H1 (cell line): ENCODE data around the gene GRID2. TPM values are rescaled to one million over a fixed set of nuclear protein-coding genes. Genes with fewer than 3 reads are reported as not detected.

ENCODE experiments used
- ASH2L ChIP-seq: fragments of 200-600, 300-600 bp; sonication (generic); IDR thresholded peaks from one replicate; pipeline ENCODE4 v1.7.1; 2017; ENCODE audit warnings: low read length
- CEBPB ChIP-seq: IDR thresholded peaks from 2 replicates; pipeline ENCODE4 v1.6.1; 2012; ENCODE audit warnings: low read depth, low read length
- CHD2 ChIP-seq: IDR thresholded peaks from 2 replicates; pipeline ENCODE4 v1.6.1; 2012; ENCODE audit warnings: low read length, improper control_type of control experiment
- CHD7 ChIP-seq: fragments of 300-600 bp; sonication (generic); IDR thresholded peaks from 2 replicates; pipeline ENCODE4 v1.7.1; 2012; ENCODE audit warnings: low read length, moderate library complexity, mild to moderate bottlenecking, inconsistent platforms; ENCODE audit not compliant: insufficient replicate concordance
- FOSL1 ChIP-seq: IDR thresholded peaks from 2 replicates; pipeline ENCODE4 v1.6.1; 2011; ENCODE audit warnings: mild to moderate bottlenecking, low read depth, low read length, moderate library complexity; ENCODE audit not compliant: insufficient read depth
- KDM1A ChIP-seq: fragments of 200-600, 300-600 bp; sonication (generic); IDR thresholded peaks from 2 replicates; pipeline ENCODE4 v1.7.1; 2016; ENCODE audit warnings: mild to moderate bottlenecking, low read length, borderline replicate concordance
- MAFK ChIP-seq: IDR thresholded peaks from 2 replicates; pipeline ENCODE4 v1.6.1; 2012; ENCODE audit warnings: low read depth, mild to moderate bottlenecking, improper control_type of control experiment, low read length
- POU5F1 ChIP-seq: IDR thresholded peaks from 2 replicates; pipeline ENCODE4 v1.6.1; 2011; ENCODE audit warnings: low read depth, mild to moderate bottlenecking, low read length, moderate library complexity
- RBBP5 ChIP-seq: IDR thresholded peaks from 2 replicates; pipeline ENCODE4 v1.7.1; 2012; ENCODE audit warnings: low read depth, mild to moderate bottlenecking, inconsistent platforms, low read length, moderate library complexity, borderline replicate concordance
- RNF2 ChIP-seq: fragments of 200-900, 300-1000 bp; sonication (generic); IDR thresholded peaks from 2 replicates; pipeline ENCODE4 v1.7.1; 2016; ENCODE audit warnings: borderline replicate concordance, low read depth, mild to moderate bottlenecking, antibody characterized with exemption, low read length; ENCODE audit not compliant: poor library complexity, severe bottlenecking; ENCODE audit errors: missing control alignments
- SAP30 ChIP-seq: fragments of 300-600 bp; sonication (generic); IDR thresholded peaks from 2 replicates; pipeline ENCODE4 v1.7.1; 2012; ENCODE audit warnings: low read length, moderate library complexity, mild to moderate bottlenecking, inconsistent platforms; ENCODE audit not compliant: insufficient read depth, insufficient replicate concordance
- SP1 ChIP-seq: IDR thresholded peaks from 2 replicates; pipeline ENCODE4 v1.6.1; 2011; ENCODE audit warnings: low read depth, low read length
- polyA plus RNA-seq, 7 experiments: library from polyadenylated mRNA; depleted of rRNA in 3 of 7; stranded (reverse) in 5 of 7; unstranded in 2 of 7; fragments of >200 nt in 5 of 7; fragments of 200-250 nt in 2 of 7; gene quantifications; 1 replicate in 5 of 7; 2 replicates in 1 of 7; 4 replicates in 1 of 7; pipeline versions ENCODE4 v1.2.1 to v1.2.3, GENCODE V29; 2011 to 2013; ENCODE audit warnings: missing spikeins in 2 of 7, mixed read lengths in 2 of 7
- total RNA-seq: library from RNA; stranded (reverse); fragmentation: NEBNext Ultra II Directional; extraction: Animal tissue kit (Norgen Biotek cat#: 25700); gene quantifications from 2 replicates; pipeline ENCODE4 v1.2.1, GENCODE V29; 2021

GRID2 gene
- total and polyA plus RNA-seq, 2 of the 8 experiments (the other 6 are each of a cell fraction or from before 2014, with no cell fraction given), result 31.1 to 81.9 TPM

GRCh38 chr4:93578942-93579341 lies 1275.2 kb downstream of the GRID2 start (continued):
- TF ChIP-seq CHD7 (no peak), RBBP5 (no peak), FOSL1 (no peak), KDM1A (no peak), ASH2L (no peak), RNF2 (no peak), POU5F1 (no peak), SAP30 (no peak), CHD2 (no peak), CEBPB (no peak), SP1 (no peak), MAFK (no peak)
